Activated T-cell treated with anti-CD3 and anti-CD28 coated beads for 48 hours (primary cell): ENCODE data around the gene ADGRL1.
"Not testable (repeated sequence)": the region's sequence is repeated elsewhere in the genome, so short reads cannot be mapped to it uniquely, and the experiment has no call there.

ENCODE experiments used
- DNase-seq: peaks from one replicate; pipeline ENCODE4 v3.0.0-alpha.2; 2020; ENCODE audit warnings: low read depth

Gene ADGRL1

GRCh38 chr19:14205452-14206287, at the start of gene ADGRL1:
ADGRL1 (minus strand) TSS chr19:14206169; CDS start chr19:14183602, 22,567 bp downstream.
- not testable (repeated sequence) for DNase-seq

- not testable (repeated sequence) for DNase-seq
Observed at GRCh38 chr19:14255316-14255715, 49.3 kb upstream of the ADGRL1 start.

GRCh38 chr19:14253822-14254599, 48.0 kb upstream of the ADGRL1 start:
- not testable (repeated sequence) for DNase-seq

- not testable (repeated sequence) for DNase-seq
Observed at GRCh38 chr19:14252136-14252535, 46.2 kb upstream of the ADGRL1 start.

GRCh38 chr19:14250870-14251269, 44.9 kb upstream of the ADGRL1 start:
- no peak for DNase-seq

- DNase-seq = not testable (repeated sequence)
Observed at GRCh38 chr19:14250315-14250714, 44.3 kb upstream of the ADGRL1 start.

- DNase-seq = not testable (repeated sequence)
Observed at GRCh38 chr19:14249891-14250290, 43.9 kb upstream of the ADGRL1 start.

GRCh38 chr19:14249012-14249754, 43.2 kb upstream of the ADGRL1 start:
- not testable (repeated sequence) for DNase-seq

- no peak for DNase-seq
Observed at GRCh38 chr19:14248578-14249011, 42.6 kb upstream of the ADGRL1 start.

- not testable (repeated sequence) for DNase-seq
Observed at GRCh38 chr19:14247548-14248471, 41.8 kb upstream of the ADGRL1 start.

GRCh38 chr19:14247205-14247547, 41.2 kb upstream of the ADGRL1 start:
- not testable (repeated sequence) for DNase-seq

- DNase-seq = not testable (repeated sequence)
Observed at GRCh38 chr19:14244393-14244792, 38.4 kb upstream of the ADGRL1 start.

- not testable (repeated sequence) for DNase-seq
Observed at GRCh38 chr19:14243718-14244117, 37.7 kb upstream of the ADGRL1 start.

GRCh38 chr19:14237014-14237941, 31.3 kb upstream of the ADGRL1 start:
- no peak for DNase-seq

GRCh38 chr19:14232945-14233344, 27.0 kb upstream of the ADGRL1 start:
- DNase-seq = not testable (repeated sequence)

- not testable (repeated sequence) for DNase-seq
Observed at GRCh38 chr19:14228446-14229071, 22.6 kb upstream of the ADGRL1 start.

- not testable (repeated sequence) for DNase-seq
Observed at GRCh38 chr19:14226498-14226897, 20.5 kb upstream of the ADGRL1 start.

- DNase-seq = no peak
Observed at GRCh38 chr19:14222886-14223285, 16.9 kb upstream of the ADGRL1 start.

- DNase-seq = peak; percentile 68
Observed at GRCh38 chr19:14221345-14221744, 15.4 kb upstream of the ADGRL1 start.
